K562 (cell line): ENCODE measurements around the gene FAM193A. TPM values are rescaled to one million over a fixed set of nuclear protein-coding genes. Genes with fewer than 3 reads are reported as not detected.

Experiments
- ATAC-seq: fragments of 200-7000 bp; cut with Tn5 transposase; 3 replicates; pipeline ENCODE4 v1.9.1; 2020; ENCODE audit warnings: moderate library complexity
- BruUV-seq: library from RNA; stranded (reverse); fragments of 400-500 nt; replicated peaks from 2 replicates; lab custom pipeline; 2021; lab: Mats Ljungman, UMichigan
- CTCF ChIA-PET: fragments of 300-600 bp; formaldehyde crosslinking; extraction: SDS; loops from one replicate; lab custom pipeline; 2021; ENCODE audit warnings: low intra/inter-chr PET ratio; lab: Yijun Ruan, JAX
- POLR2A ChIA-PET: fragments of 300-600, 350-650 bp; sonication (Branson Sonifier 250); formaldehyde crosslinking; extraction: SDS; loops from one replicate; lab custom pipeline; 2021; ENCODE audit warnings: antibody characterized with exemption, inconsistent platforms; lab: Yijun Ruan, JAX
- DNase-seq, 4 experiments: peaks; one replicate each; pipeline versions ENCODE4 v3.0.0 to v3.0.0-alpha.2; 2011 to 2018; ENCODE audit warnings: low spot score in 3 of 4, mixed read lengths in 3 of 4; ENCODE audit errors: extremely low read depth in 1 of 4
- FAIRE-seq: peaks from 2 replicates; lab custom pipeline; 2011; peaks lifted over from hg19 to GRCh38; lab: Jason Lieb, UNC
- H2AFZ ChIP-seq: 2 replicates; pipeline ENCODE4 v1.6.0; 2011; ENCODE audit warnings: low read depth, low read length, control low read depth, inconsistent platforms
- H3K27ac ChIP-seq: fragments of 200-600 bp; 3 replicates; pipeline ENCODE4 v1.8.0; 2011; ENCODE audit warnings: low read depth, mild to moderate bottlenecking, control low read depth, inconsistent platforms, low read length, moderate library complexity, mixed read lengths; ENCODE audit errors: extremely low read depth
- H3K27me3 ChIP-seq, 2 experiments: fragments of 300-600 bp in 1 of 2; 2 replicates in 1 of 2; 3 replicates in 1 of 2; pipeline versions ENCODE4 v1.6.0 to v1.8.0; 2011; ENCODE audit warnings: inconsistent platforms in 2 of 2, low read length in 2 of 2, mild to moderate bottlenecking in 1 of 2, mixed read lengths in 1 of 2, moderate library complexity in 1 of 2; ENCODE audit not compliant: control insufficient read depth in 2 of 2, insufficient read depth in 2 of 2
- H3K36me3 ChIP-seq: fragments of 300-600 bp; 3 replicates; pipeline ENCODE4 v1.8.0; 2011; ENCODE audit warnings: mild to moderate bottlenecking, low read length, inconsistent platforms; ENCODE audit not compliant: control insufficient read depth, insufficient read depth
- H3K4me1 ChIP-seq, 2 experiments: fragments of 200-600 bp in 1 of 2; replicated peaks in 1 of 2; 2 replicates in 1 of 2; 3 replicates in 1 of 2; pipeline versions ENCODE4 v1.5.1 to v1.8.0; 2011; ENCODE audit warnings: inconsistent platforms in 2 of 2, low read length in 2 of 2, mild to moderate bottlenecking in 1 of 2, mixed read lengths in 1 of 2, moderate library complexity in 1 of 2; ENCODE audit not compliant: control insufficient read depth in 2 of 2, insufficient read depth in 2 of 2
- H3K4me2 ChIP-seq: 2 replicates; pipeline ENCODE4 v1.6.1; 2011; ENCODE audit warnings: low read length, control low read depth, inconsistent platforms, mixed read lengths; ENCODE audit not compliant: insufficient read depth
- H3K4me3 ChIP-seq: fragments of 200-600 bp; sonication (generic), shearing (Covaris generic); 2 replicates; pipeline ENCODE4 v1.5.1; 2016; ENCODE audit warnings: control low read depth, inconsistent platforms
- H3K79me2 ChIP-seq: fragments of 200-600 bp; 3 replicates; pipeline ENCODE4 v1.8.0; 2011; ENCODE audit warnings: low read length, inconsistent platforms; ENCODE audit not compliant: control insufficient read depth, insufficient read depth
- H3K9ac ChIP-seq, 2 experiments: 2 replicates each; pipeline versions ENCODE4 v1.6.0 to v1.6.1; 2011; ENCODE audit warnings: low read depth in 2 of 2, low read length in 2 of 2, control low read depth in 1 of 2, inconsistent platforms in 1 of 2, mild to moderate bottlenecking in 1 of 2, mixed read lengths in 1 of 2; ENCODE audit not compliant: insufficient read depth in 1 of 2
- H3K9me1 ChIP-seq: one replicate; pipeline ENCODE4 v1.6.0; 2011; ENCODE audit warnings: inconsistent platforms, mild to moderate bottlenecking, low read length, moderate library complexity; ENCODE audit not compliant: control insufficient read depth, insufficient read depth
- H3K9me3 ChIP-seq: replicated peaks from 2 replicates; pipeline ENCODE4 v1.5.1; 2011; ENCODE audit warnings: low read depth, low read length, inconsistent platforms; ENCODE audit not compliant: control insufficient read depth, insufficient read depth
- H4K20me1 ChIP-seq: replicated peaks from 2 replicates; pipeline ENCODE4 v1.6.1; 2011; ENCODE audit warnings: low read length, inconsistent platforms, mixed read lengths; ENCODE audit not compliant: control insufficient read depth, insufficient read depth
- ADNP ChIP-seq: fragments of 200-800 bp; sonication (Bioruptor generic); IDR thresholded peaks from 2 replicates; pipeline ENCODE4 v1.6.1; 2016; ENCODE audit warnings: missing genetic modification characterization, missing compliant biosample characterization
- CREB3 ChIP-seq: fragments of 450-650 bp; conservative IDR thresholded peaks from 2 replicates; pipeline ENCODE4 v1.6.1; 2016; ENCODE audit warnings: missing genetic modification characterization, low read depth, mild to moderate bottlenecking, missing compliant biosample characterization, moderate library complexity
- FOXM1 ChIP-seq, 2 experiments: fragments of 450-650 bp in 1 of 2; sonication (generic) in 1 of 2; formaldehyde crosslinking in 1 of 2; IDR thresholded peaks; 2 replicates each; pipeline versions ENCODE4 v1.6.1 to v1.9.0; 2017 to 2022; ENCODE audit warnings: low read depth in 2 of 2, mild to moderate bottlenecking in 2 of 2, missing genetic modification reagents in 1 of 2, moderate library complexity in 1 of 2
- ID3 ChIP-seq, 2 experiments: fragments of 250-450 bp in 1 of 2; fragments of 450-650 bp in 1 of 2; sonication (Bioruptor Pico) in 1 of 2; IDR thresholded peaks; 2 replicates each; pipeline versions ENCODE4 v1.6.1 to v1.8.0; 2016 to 2021; ENCODE audit warnings: mild to moderate bottlenecking in 2 of 2, moderate library complexity in 2 of 2, missing compliant biosample characterization in 1 of 2, missing genetic modification characterization in 1 of 2
- L3MBTL2 ChIP-seq: fragments of 450-650 bp; IDR thresholded peaks from 2 replicates; pipeline ENCODE4 v1.6.1; 2016; ENCODE audit warnings: mild to moderate bottlenecking, moderate library complexity
- NFIX ChIP-seq: fragments of 250-450 bp; sonication (Bioruptor Pico); IDR thresholded peaks from 2 replicates; pipeline ENCODE4 v1.4.0; 2020; ENCODE audit warnings: low read depth, mild to moderate bottlenecking, moderate library complexity
- NONO ChIP-seq, 2 experiments: fragments of 200-400 bp in 1 of 2; fragments of 450-650 bp in 1 of 2; formaldehyde crosslinking in 1 of 2; IDR thresholded peaks; 2 replicates each; pipeline ENCODE4 v1.6.1; 2017; ENCODE audit warnings: low read depth in 2 of 2, mild to moderate bottlenecking in 2 of 2, moderate library complexity in 2 of 2, low read length in 1 of 2
- SREBF2 ChIP-seq: sonication (generic); formaldehyde crosslinking; IDR thresholded peaks from 2 replicates; pipeline ENCODE4 v1.4.0; 2020; ENCODE audit warnings: mild to moderate bottlenecking, missing genetic modification reagents
- ZNF589 ChIP-seq: fragments of 200-800 bp; sonication (Bioruptor generic); IDR thresholded peaks from 2 replicates; pipeline ENCODE4 v1.6.1; 2016; ENCODE audit warnings: low read depth, missing genetic modification characterization, missing compliant biosample characterization
- WGBS: fragments of 100-300 bp; shearing (Covaris generic); methylation state at CpG from one replicate; pipeline ENCODE4 v1.1.6; 2016; ENCODE audit warnings: low coverage, mixed read lengths; ENCODE audit not compliant: insufficient coverage; ENCODE audit errors: missing lambda C conversion rate; 5-methylcytosine and 5-hydroxymethylcytosine counted together
- in situ Hi-C: fragments of 300-500 bp; cut with MboI; formaldehyde crosslinking; loops from 4 replicates; pipeline ENCODE4 v1.15.0; 2018; ENCODE audit warnings: inconsistent platforms, mixed read lengths
- intact Hi-C: fragments of 100-400 bp; cut with micrococcal nuclease; formaldehyde crosslinking; loops from 2 replicates; pipeline ENCODE4 v1.14.2; 2022
- polyA plus RNA-seq, 8 experiments: library from polyadenylated mRNA; depleted of rRNA in 4 of 8; stranded (reverse) in 5 of 8; unstranded in 3 of 8; fragments of >200 nt; fragmentation: Nextera tagmentation in 2 of 8; fragmentation: Illumina TruSeq in 1 of 8; extraction: Ambion mirVana in 2 of 8; extraction: Trizol in 1 of 8; gene quantifications; 2 replicates each; pipeline versions ENCODE4 v1.2.1 to v1.2.3, GENCODE V29; 2011 to 2014; ENCODE audit warnings: inconsistent platforms in 1 of 8, missing spikeins in 1 of 8
- total RNA-seq, 7 experiments: library from RNA; depleted of rRNA in 6 of 7; stranded (reverse); fragments of >200 nt in 6 of 7; fragmentation: Illumina TruSeq in 2 of 7; extraction: Trizol in 2 of 7; gene quantifications; 2 replicates each; pipeline versions ENCODE4 v1.2.1 to v1.2.3, GENCODE V29; 2011 to 2021; ENCODE audit warnings: low replicate concordance in 1 of 7
- TF ChIP-seq, protein P1 (sequence below): sonication (generic); formaldehyde crosslinking; IDR thresholded peaks from 2 replicates; pipeline ENCODE4 v1.8.0; 2023; ENCODE audit warnings: mild to moderate bottlenecking, missing genetic modification reagents
- TF ChIP-seq, protein P2 (sequence below), 2 experiments: fragments of 450-650 bp in 1 of 2; sonication (generic) in 1 of 2; formaldehyde crosslinking; conservative IDR thresholded peaks; 2 replicates each; pipeline versions ENCODE4 v1.4.0 to v1.8.1; 2020 to 2022; ENCODE audit warnings: mild to moderate bottlenecking in 1 of 2, missing genetic modification reagents in 1 of 2

Gene FAM193A
- total and polyA plus RNA-seq, 9 of the 15 experiments (the other 6 are each of a cell fraction or from before 2014, with no cell fraction given) = 0.46 to 24.6 (median 9.6) TPM

- Histone ChIP-seq H3K9me1 (no peaks in the 10 kb centered on the region), H3K4me1 (no peaks in the 10 kb centered on the region), H3K9me3 (no peaks in the 10 kb centered on the region), H3K79me2 (no peaks in the 10 kb centered on the region), H2AFZ (no peak overlapping the region), H3K4me3 (no peak overlapping the region), H3K27me3 (no peaks in the 10 kb centered on the region), H4K20me1 (no peaks in the 10 kb centered on the region), H3K4me2 (no peak overlapping the region), H3K27ac (no peak overlapping the region), H3K36me3 (peaks cover 75% of the 10 kb centered on the region), H3K9ac (no peak overlapping the region)
- intact Hi-C loops (no loop called here), in situ Hi-C loops (no loop called here)
- TF ChIP-seq ADNP (tag) (no peak), CREB3 (no peak), L3MBTL2 (no peak), NFIX (CRISPR knock-in tag) (no peak), ZNF589 (no peak), NONO (IDR thresholded peaks at IDR 0.05; ENCODE audit: low read depth in 2 of 2, low read length in 1 of 2) (no peak), SREBF2 (CRISPR knock-in tag) (no peak), ID3 (CRISPR knock-in tag; IDR thresholded peaks at IDR 0.05) (no peak), ID3 (tag; IDR thresholded peaks at IDR 0.05) (no peak), FOXM1 (IDR thresholded peaks at IDR 0.05; ENCODE audit: low read depth) (no peak), FOXM1 (CRISPR knock-in tag; IDR thresholded peaks at IDR 0.05; ENCODE audit: low read depth) (no peak)
- TF ChIP-seq, protein P1, sequence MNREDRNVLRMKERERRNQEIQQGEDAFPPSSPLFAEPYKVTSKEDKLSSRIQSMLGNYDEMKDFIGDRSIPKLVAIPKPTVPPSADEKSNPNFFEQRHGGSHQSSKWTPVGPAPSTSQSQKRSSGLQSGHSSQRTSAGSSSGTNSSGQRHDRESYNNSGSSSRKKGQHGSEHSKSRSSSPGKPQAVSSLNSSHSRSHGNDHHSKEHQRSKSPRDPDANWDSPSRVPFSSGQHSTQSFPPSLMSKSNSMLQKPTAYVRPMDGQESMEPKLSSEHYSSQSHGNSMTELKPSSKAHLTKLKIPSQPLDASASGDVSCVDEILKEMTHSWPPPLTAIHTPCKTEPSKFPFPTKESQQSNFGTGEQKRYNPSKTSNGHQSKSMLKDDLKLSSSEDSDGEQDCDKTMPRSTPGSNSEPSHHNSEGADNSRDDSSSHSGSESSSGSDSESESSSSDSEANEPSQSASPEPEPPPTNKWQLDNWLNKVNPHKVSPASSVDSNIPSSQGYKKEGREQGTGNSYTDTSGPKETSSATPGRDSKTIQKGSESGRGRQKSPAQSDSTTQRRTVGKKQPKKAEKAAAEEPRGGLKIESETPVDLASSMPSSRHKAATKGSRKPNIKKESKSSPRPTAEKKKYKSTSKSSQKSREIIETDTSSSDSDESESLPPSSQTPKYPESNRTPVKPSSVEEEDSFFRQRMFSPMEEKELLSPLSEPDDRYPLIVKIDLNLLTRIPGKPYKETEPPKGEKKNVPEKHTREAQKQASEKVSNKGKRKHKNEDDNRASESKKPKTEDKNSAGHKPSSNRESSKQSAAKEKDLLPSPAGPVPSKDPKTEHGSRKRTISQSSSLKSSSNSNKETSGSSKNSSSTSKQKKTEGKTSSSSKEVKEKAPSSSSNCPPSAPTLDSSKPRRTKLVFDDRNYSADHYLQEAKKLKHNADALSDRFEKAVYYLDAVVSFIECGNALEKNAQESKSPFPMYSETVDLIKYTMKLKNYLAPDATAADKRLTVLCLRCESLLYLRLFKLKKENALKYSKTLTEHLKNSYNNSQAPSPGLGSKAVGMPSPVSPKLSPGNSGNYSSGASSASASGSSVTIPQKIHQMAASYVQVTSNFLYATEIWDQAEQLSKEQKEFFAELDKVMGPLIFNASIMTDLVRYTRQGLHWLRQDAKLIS = no peak
- TF ChIP-seq, protein P2, sequence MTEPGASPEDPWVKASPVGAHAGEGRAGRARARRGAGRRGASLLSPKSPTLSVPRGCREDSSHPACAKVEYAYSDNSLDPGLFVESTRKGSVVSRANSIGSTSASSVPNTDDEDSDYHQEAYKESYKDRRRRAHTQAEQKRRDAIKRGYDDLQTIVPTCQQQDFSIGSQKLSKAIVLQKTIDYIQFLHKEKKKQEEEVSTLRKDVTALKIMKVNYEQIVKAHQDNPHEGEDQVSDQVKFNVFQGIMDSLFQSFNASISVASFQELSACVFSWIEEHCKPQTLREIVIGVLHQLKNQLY (CRISPR knock-in tag; conservative IDR thresholded peaks at IDR 0.05) = no peak
- ChIA-PET CTCF (no interaction called here), POLR2A (no interaction called here)
- BruUV-seq = no TSS peak
- FAIRE-seq (no peak), ATAC-seq (no peak), DNase-seq (no peak)
- WGBS = 79% methylated on average over 8 of the region's 8 CpGs
Observed at GRCh38 chr4:2660596-2661211, 124.3 kb downstream of the FAM193A start.
